GM18526 (cell line): ENCODE data around the gene CHRNG.

Experiments used
- POLR2A ChIP-seq: IDR thresholded peaks from 3 replicates; pipeline ENCODE4 v1.6.1; 2011; ENCODE audit not compliant: insufficient read length; ENCODE audit errors: extremely low read depth

Gene CHRNG

GRCh38 chr2:232530626-232531260, 8.7 kb upstream of the CHRNG start:
- TF ChIP-seq POLR2A, result no peak

GRCh38 chr2:232532419-232532818, 7.1 kb upstream of the CHRNG start:
- no peak for TF ChIP-seq POLR2A

GRCh38 chr2:232533944-232534710, 5.4 kb upstream of the CHRNG start:
- TF ChIP-seq POLR2A, result no peak

- TF ChIP-seq POLR2A, result no peak
Observed at GRCh38 chr2:232534940-232535651, 4.4 kb upstream of the CHRNG start.

GRCh38 chr2:232535761-232536530, 3.5 kb upstream of the CHRNG start:
- no peak for TF ChIP-seq POLR2A

DNA sequence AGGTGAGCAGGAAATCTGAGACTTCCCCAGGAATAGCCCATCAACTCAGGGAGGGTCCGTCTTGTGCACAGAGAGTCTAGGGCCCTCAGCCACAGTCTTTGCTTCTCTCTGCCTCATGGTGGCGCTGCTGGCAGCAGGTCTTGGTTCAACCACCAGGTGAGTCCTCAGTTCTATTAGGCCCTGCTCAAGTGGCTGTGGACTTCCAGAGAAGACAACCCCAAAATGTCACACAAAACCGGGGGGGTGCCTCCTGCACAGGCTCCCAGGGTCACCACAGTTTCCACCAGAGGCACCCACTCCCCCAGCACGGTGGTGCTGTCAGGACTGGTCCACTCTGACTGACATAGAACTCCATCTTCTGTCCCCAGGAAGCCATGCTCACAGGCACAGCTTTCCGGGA, 2.4 kb upstream of the CHRNG start:
- TF ChIP-seq POLR2A, result no peak

DNA sequence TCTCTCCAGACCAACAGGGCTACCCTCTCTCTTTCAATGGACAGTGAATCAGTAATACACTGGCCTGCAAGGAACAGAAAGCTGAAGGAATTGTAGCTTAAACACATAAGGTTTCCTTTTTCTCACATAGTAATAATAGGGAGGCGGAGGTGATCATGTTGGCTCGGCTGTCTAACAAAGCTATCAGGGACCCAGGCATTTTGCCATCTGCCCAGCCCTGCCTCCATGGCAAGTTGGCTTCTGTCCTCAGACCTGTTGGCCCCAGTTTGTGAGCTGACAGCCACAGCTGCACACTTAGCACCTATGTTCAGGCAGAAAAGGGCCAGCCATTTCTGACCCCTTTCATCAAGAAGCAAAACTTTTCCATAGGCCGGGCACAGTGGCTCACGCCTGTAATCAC, 2.0 kb upstream of the CHRNG start:
- TF ChIP-seq POLR2A, result no peak

GRCh38 chr2:232538671-232539070, 821 bp upstream of the CHRNG start:
- no peak for TF ChIP-seq POLR2A

GRCh38 chr2:232540441-232541041, 1.0 kb downstream of the CHRNG start:
- no peak for TF ChIP-seq POLR2A

GRCh38 chr2:232541195-232541960, 1.9 kb downstream of the CHRNG start:
- no peak for TF ChIP-seq POLR2A

DNA sequence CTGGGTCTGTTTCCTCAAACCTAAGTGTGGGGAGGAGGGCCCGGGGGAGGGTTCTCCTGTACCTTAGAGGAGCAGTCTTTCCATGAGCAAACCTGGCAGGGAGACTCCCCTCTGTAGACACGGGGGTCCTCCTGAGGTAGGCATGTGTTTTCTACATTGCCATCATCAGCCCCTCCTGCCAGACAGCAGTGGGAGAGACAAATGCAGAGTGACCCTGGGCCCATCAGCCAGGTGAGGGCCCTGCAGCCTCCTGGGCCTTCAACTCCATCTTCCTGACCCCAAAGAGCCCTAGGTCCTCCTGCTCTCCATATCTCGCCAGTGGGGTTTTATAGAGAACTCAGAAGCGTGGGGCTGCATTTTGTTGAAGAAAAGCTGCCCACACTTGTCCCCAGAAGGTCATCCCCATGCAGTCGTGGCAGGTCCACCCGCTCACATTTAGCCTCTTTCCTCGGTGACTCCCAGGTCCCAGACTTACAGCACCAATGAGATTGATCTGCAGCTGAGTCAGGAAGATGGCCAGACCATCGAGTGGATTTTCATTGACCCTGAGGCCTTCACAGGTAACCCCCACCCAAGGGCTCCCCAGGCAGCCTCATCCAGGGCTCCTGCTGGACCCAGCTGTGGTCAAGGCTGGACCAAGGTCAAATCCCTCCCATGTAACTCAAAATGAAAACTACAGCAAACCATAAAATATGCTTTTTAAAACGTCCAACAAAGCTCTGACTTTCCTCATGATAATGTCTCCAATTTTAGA, 2.6 kb downstream of the CHRNG start:
- no peak for TF ChIP-seq POLR2A

DNA sequence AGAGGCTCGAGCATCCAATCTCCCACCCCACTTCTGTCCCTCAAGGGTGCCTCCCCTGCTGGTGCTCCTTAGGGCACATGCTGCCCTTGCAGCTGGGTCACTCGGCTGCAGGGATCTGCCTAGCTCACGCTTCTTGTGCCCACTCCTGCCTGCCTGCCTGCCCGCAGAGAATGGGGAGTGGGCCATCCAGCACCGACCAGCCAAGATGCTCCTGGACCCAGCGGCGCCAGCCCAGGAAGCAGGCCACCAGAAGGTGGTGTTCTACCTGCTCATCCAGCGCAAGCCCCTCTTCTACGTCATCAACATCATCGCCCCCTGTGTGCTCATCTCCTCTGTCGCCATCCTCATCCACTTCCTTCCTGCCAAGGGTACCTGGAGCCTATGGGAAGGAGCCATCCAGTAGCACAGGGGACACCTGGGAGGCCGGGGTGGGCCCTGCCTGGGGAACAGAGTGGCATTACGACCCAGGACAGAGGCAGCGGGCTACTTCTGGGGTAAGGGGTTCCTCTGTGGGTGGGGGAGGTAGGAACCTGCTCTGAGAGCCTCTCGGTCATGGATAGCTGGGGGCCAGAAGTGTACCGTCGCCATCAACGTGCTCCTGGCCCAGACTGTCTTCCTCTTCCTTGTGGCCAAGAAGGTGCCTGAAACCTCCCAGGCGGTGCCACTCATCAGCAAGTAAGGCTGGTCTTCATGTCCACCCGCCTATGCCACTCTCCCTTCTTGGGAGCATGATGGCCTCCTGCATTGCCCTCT, 3.4 kb downstream of the CHRNG start:
- TF ChIP-seq POLR2A, result no peak

DNA sequence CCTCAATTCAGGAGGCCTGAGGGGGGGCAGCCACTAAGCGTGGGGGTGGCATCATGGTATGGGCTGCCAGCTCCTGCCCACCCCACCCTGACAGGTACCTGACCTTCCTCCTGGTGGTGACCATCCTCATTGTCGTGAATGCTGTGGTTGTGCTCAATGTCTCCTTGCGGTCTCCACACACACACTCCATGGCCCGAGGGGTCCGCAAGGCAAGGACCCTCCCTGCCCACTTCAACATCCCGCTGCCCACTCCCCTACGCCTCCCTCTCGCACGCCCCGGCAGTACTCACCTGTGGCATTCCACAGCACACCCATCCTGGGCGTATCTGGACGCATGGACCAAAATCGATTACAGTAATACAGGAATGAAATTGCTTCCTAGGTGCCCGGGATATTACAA, 4.0 kb downstream of the CHRNG start:
- TF ChIP-seq POLR2A, result no peak

- no peak for TF ChIP-seq POLR2A
Observed at GRCh38 chr2:232543928-232544631, 4.6 kb downstream of the CHRNG start.
